ENCODE data around the gene FARS2.

The FARS2 gene

DNA sequence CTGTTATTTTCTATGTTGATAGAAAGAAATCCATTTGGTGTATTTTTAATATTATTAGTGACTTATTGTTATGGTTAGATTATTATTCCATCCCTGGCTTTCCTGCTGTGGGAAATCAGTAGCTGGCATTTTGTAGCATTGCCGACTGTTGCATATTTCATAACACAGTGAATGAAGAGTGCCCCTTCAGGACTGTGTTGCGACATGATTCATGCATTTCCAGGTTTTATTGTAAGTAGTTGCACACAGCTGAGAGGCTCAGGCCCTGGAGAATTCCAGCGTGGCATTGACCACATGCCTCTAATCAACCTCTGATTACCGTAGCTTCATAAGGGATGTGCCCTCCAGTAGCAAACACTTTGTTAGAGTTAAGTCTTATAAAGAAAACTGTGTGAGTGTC lies 263.9 kb downstream of the FARS2 start:
- no peak for DNase-seq (ENCODE audit: low read depth in 1 of 2, low spot score in 1 of 2)

- DNase-seq (ENCODE audit: low read depth in 1 of 2, low spot score in 1 of 2), result no peak
Observed at GRCh38 chr6:5529015-5529414, 267.7 kb downstream of the FARS2 start.

DNA sequence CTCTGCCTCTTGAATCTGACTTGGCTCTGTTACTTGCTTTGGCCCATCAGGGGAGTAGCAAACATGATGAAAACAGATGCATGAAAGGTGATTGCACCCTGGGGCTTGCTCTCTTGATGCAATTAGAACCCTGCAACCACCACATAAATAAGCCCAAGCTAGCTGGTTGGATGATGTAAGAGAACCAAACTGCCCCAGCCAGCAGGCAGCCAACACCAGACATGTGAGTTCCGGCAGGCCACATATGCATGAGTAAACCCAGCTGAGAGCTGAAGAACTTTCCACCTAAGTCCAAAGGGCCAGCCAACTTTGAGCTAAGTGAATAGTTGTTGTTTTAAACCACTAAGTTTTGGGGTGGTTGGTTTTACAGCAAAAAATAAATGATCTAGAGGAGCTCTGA lies 268.4 kb downstream of the FARS2 start:
- DNase-seq (ENCODE audit: low read depth in 1 of 2, low spot score in 1 of 2), result no peak

DNA sequence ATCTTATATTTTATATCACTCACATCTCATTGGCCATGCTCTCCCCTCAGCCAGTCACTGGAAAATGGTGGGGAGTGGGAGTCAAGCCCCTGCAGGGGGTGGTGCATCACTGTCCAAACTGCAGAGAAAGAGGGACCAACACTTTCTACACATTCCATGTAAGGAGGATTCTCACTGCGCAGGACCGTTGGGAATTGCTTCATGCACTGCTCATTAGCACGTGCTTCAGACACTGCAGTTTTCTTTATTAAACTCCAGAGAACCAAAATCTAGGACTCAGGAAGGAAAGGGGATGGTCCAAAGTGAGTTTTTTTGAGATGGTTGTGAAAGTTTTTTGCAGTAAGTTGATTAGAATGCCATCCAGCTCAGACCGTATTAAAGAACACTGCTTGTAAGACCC lies 269.8 kb downstream of the FARS2 start:
- DNase-seq (ENCODE audit: low read depth in 1 of 2, low spot score in 1 of 2), result no peak

- DNase-seq (ENCODE audit: low read depth in 1 of 2, low spot score in 1 of 2), result no peak
Observed at GRCh38 chr6:5531853-5532375, 270.6 kb downstream of the FARS2 start.

DNA sequence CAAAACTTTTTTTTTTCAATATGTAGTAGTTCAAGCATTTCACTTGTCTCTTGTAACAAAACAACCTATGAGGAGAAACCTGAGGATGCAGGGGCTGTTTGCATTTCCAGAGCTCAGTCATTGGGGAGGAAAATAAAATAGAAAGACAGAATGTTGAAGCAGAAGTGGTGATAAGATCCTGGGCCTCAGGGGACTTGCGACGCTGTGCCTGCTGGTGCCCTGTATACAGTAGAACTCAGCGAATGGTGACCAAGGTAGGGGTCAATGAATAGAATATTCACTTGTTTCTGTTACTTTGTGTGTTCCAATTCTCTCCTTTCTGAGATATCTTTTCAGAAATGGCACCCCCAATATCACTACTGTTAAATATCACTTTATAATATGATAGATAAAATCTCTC lies 271.6 kb downstream of the FARS2 start:
- no peak for DNase-seq (ENCODE audit: low read depth in 1 of 2, low spot score in 1 of 2)

DNA sequence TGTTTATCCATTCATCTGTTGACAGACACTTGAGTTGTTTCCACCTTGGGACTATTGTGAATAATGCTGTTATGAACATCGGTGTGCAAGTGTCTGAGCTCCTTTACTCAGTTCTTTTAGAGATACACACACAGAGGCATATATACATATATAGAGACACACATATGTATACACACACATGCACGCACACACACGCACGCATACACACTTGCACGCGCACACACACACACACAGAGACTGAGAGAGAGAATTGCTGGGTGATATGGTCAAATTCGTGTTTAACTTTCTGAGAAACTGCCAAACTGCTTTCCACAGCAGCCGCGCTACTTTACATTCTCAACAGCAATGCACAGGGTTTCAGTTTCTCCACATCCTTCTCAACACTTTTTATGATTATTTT lies 273.3 kb downstream of the FARS2 start:
- DNase-seq (ENCODE audit: low read depth in 1 of 2, low spot score in 1 of 2), result no peak

DNA sequence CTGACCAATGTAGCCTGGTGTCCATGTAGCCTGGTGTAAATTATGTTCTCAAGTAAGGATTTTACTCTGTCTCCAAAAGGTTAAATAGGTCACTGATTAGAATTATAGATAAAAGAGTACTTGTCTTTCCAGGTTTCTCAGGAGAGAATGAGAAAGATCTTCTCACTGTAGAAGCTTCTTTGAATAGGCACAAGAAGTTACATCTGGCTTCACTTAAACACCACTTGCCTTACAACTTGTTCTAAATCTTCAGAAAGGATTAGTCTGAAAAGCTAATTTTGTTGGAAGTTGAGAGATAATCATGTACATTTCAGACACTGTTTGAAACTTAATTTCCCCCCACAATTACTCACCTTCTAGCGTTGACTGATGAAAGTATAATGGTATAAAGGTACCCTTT lies 275.3 kb downstream of the FARS2 start:
- no peak for DNase-seq (ENCODE audit: low read depth in 1 of 2, low spot score in 1 of 2)

- DNase-seq (ENCODE audit: low read depth in 1 of 2, low spot score in 1 of 2), result no peak
Observed at GRCh38 chr6:5537132-5537531, 275.8 kb downstream of the FARS2 start.

GRCh38 chr6:5537967-5538366 lies 276.7 kb downstream of the FARS2 start:
- no peak for DNase-seq (ENCODE audit: low read depth in 1 of 2, low spot score in 1 of 2)

DNA sequence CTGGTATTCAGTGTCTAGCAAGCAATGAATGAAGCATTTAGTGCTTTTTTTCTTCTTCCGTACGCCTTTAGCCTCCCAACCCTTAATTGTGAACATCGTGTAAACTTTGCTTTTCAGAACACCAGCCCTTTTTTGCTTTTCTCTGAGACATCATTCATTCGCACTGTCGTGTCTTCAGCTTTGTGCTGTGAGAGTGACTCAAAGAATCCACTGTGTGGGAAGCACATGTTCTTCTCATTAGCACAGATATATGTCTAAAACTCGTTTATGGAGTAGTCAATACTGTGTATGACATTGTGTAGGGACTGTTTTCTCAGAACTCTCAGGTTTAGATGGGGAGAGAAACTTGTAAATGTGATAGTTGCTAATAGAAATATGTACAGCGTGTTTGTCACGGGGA lies 279.1 kb downstream of the FARS2 start:
- no peak for DNase-seq (ENCODE audit: low read depth in 1 of 2, low spot score in 1 of 2)

GRCh38 chr6:5541025-5541424 lies 279.7 kb downstream of the FARS2 start:
- no peak for DNase-seq (ENCODE audit: low read depth in 1 of 2, low spot score in 1 of 2)

- no peak for DNase-seq (ENCODE audit: low read depth in 1 of 2, low spot score in 1 of 2)
Observed at GRCh38 chr6:5541751-5542432, 280.6 kb downstream of the FARS2 start.

DNA sequence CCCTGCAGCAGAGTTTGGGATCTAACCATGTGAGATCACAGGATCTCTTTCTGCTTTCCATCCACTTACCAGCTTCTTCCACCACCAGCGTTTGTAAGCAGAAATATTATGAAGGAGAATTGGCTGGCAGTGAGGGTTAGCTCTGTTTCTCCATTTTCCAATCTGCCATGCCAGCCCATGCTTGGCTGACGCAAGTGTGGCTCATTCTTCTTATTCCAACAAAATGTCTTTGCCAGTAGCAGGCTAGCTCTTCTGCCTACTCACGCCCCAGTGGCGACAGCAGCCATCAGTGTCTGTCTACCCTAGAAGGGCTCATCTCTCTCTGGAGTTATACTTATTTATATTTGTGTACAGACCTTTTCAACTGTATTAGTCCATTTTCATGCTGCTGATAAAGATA lies 286.2 kb downstream of the FARS2 start:
- DNase-seq (ENCODE audit: low read depth in 1 of 2, low spot score in 1 of 2), result no peak

- DNase-seq (ENCODE audit: low read depth in 1 of 2, low spot score in 1 of 2), result no peak
Observed at GRCh38 chr6:5550631-5551030, 289.3 kb downstream of the FARS2 start.

DNA sequence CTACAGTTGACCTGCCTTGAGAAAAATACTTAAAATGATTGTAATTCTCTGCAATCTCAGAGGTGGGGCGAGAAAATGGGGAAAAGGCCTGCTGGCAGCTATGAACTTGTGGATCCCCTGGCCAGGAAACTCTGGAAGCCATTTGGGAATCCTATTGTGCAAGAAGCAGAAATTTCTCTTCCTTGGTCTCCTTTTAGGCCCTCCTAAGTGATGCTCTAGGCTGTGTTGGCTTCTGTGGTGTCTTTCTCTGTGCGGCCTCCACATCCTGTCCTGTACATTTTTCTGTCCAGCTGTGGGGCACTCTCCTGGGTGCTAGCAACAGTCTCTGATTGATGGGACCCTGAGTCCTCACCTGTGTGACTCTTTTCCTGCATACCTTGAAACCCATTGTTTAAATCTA lies 290.9 kb downstream of the FARS2 start:
- no peak for DNase-seq (ENCODE audit: low read depth in 1 of 2, low spot score in 1 of 2)

DNA sequence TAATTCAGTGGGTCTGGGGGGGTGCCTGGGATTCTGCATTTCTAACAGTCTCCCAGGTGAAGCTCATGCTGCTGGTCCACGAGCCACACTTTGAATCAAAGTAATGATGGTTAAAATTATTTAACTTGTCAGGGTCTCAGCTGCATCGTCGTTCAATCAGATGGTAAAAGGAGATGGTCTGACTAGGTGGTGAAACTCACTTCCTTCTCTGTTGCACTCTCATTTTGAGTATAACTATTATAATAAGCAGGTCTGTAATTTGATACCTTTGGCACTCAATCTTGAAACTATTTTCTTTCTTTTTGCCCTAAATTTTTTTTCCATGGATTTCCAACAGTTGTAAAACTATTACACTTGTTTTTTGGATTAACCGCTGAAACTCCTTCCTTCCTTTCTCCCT lies 292.5 kb downstream of the FARS2 start:
- DNase-seq (ENCODE audit: low read depth in 1 of 2, low spot score in 1 of 2), result no peak

- no peak for DNase-seq (ENCODE audit: low read depth in 1 of 2, low spot score in 1 of 2)
Observed at GRCh38 chr6:5554226-5554625, 292.9 kb downstream of the FARS2 start.

- DNase-seq (ENCODE audit: low read depth in 1 of 2, low spot score in 1 of 2), result no peak
Observed at GRCh38 chr6:5556011-5556410, 294.7 kb downstream of the FARS2 start.

DNA sequence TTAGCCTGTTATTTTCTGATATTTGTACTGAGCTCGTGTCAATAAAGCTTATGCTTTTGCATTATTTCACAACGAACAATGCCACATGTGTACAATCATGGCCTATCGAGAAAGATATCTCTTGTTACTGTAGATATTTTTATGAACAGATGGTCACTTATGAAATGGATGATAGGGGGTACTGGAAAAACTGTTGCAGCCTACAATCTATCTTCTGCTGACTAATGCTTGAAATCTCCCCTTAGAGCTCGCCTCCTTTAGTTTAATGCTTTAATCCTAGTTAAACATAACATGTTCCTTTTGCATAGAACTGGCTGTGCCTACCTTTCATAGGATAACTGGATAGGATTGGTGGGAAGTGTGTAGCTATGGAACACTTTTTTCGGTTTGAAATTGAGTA lies 296.2 kb downstream of the FARS2 start:
- no peak for DNase-seq (ENCODE audit: low read depth in 1 of 2, low spot score in 1 of 2)

DNA sequence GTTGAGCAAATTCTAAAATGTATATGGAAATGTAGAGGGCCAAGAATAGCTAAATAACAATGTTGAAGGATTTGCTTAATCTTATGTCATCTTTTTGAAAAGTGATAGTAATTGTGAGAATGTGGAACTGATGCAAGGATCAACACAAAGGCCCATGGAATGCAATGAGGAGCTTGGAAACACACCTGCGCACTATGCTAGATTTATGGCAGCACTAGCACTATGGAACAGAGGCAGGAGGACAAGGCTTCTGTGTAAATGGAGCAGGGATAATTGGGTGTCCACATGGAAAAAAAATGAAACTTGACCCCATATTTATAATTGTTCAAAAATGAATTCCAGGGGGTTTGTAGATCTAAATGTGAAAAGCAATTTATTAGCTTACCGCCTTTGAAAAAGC lies 298.3 kb downstream of the FARS2 start:
- no peak for DNase-seq (ENCODE audit: low read depth in 1 of 2, low spot score in 1 of 2)

DNA sequence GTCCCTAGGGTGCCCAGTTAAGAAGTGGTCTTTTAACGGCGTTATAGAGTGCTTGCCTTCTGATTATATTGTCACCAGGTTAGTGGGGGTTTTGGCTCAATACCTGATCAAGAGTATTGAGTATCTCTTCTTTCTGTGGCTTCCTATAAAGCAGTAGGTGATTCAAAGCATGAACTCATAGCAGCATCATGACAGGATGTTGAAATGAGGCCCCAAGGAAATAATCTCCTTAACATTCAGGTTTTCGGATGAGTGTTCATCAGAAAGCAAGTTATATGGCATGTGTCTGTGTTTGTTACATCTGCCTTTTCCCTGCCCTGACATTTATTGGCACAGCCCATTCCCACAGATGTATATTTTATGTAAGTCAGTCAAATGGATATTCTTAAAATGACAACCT lies 301.0 kb downstream of the FARS2 start:
- DNase-seq (ENCODE audit: low read depth in 1 of 2, low spot score in 1 of 2), result no peak

- DNase-seq (ENCODE audit: low read depth in 1 of 2, low spot score in 1 of 2), result no peak
Observed at GRCh38 chr6:5563086-5563485, 301.8 kb downstream of the FARS2 start.
